Measurements from ENCODE around the gene SELPLG. TPM values are rescaled to one million over a fixed set of nuclear protein-coding genes. Genes with fewer than 3 reads are reported as not detected.

SELPLG gene
- total RNA-seq, 1 experiment from 2014 or later: 0.34 TPM

GRCh38 chr12:108625228-108625627 lies 8.5 kb downstream of the SELPLG start:
- no peaks in the 10 kb centered on the region for H3K9me3 ChIP-seq (ENCODE audit: low read depth, low read length, poor library complexity, severe bottlenecking)
- H3K27me3 ChIP-seq (replicated peaks; ENCODE audit: insufficient read depth, low read depth, low read length, poor library complexity): no peaks in the 10 kb centered on the region
- POLR2A ChIA-PET (ENCODE audit: low non-redundant PET): no interaction called here
- H3K4me3 ChIP-seq (ENCODE audit: low read depth, low read length, poor library complexity, severe bottlenecking): no peak overlapping the region
- no TSS peak for BruUV-seq (replicated peaks)
- H3K27ac ChIP-seq (ENCODE audit: low read depth, low read length, poor library complexity, severe bottlenecking): no peak overlapping the region
- intact Hi-C loops (cut with micrococcal nuclease; ENCODE audit: unreplicated experiment): no loop called here
- no peaks in the 10 kb centered on the region for H3K36me3 ChIP-seq (ENCODE audit: insufficient read depth, low read length, poor library complexity, severe bottlenecking)
- CTCF ChIA-PET: no interaction called here
- no peak for TF ChIP-seq EZH2 (IDR thresholded peaks at IDR 0.05; ENCODE audit: borderline replicate concordance, low read depth, low read length, poor library complexity, severe bottlenecking)
- TF ChIP-seq CTCF (conservative IDR thresholded peaks at IDR 0.05; ENCODE audit: low read depth, low read length): no peak
- H3K4me1 ChIP-seq (ENCODE audit: insufficient read depth, low read length, poor library complexity, severe bottlenecking): no peaks in the 10 kb centered on the region
- no peak for DNase-seq (ENCODE audit: low spot score)

- H3K4me1 ChIP-seq (ENCODE audit: insufficient read depth, low read length, poor library complexity, severe bottlenecking): no peaks in the 10 kb centered on the region
- no TSS peak for BruUV-seq (replicated peaks)
- H3K27ac ChIP-seq (ENCODE audit: low read depth, low read length, poor library complexity, severe bottlenecking): no peak overlapping the region
- intact Hi-C loops (cut with micrococcal nuclease; ENCODE audit: unreplicated experiment): no loop called here
- no peak for DNase-seq (ENCODE audit: low spot score)
- POLR2A ChIA-PET (ENCODE audit: low non-redundant PET): no interaction called here
- H3K9me3 ChIP-seq (ENCODE audit: low read depth, low read length, poor library complexity, severe bottlenecking): no peaks in the 10 kb centered on the region
- H3K4me3 ChIP-seq (ENCODE audit: low read depth, low read length, poor library complexity, severe bottlenecking): no peak overlapping the region
- TF ChIP-seq CTCF (conservative IDR thresholded peaks at IDR 0.05; ENCODE audit: low read depth, low read length) (no peak), EZH2 (IDR thresholded peaks at IDR 0.05; ENCODE audit: borderline replicate concordance, low read depth, low read length, poor library complexity, severe bottlenecking) (no peak)
- no peaks in the 10 kb centered on the region for H3K36me3 ChIP-seq (ENCODE audit: insufficient read depth, low read length, poor library complexity, severe bottlenecking)
- no peaks in the 10 kb centered on the region for H3K27me3 ChIP-seq (replicated peaks; ENCODE audit: insufficient read depth, low read depth, low read length, poor library complexity)
- CTCF ChIA-PET: no interaction called here
Measured at GRCh38 chr12:108623577-108623976, 10.1 kb downstream of the SELPLG start.

- Histone ChIP-seq H3K36me3 (ENCODE audit: insufficient read depth, low read length, poor library complexity, severe bottlenecking) (no peaks in the 10 kb centered on the region), H3K9me3 (ENCODE audit: low read depth, low read length, poor library complexity, severe bottlenecking) (no peaks in the 10 kb centered on the region), H3K4me3 (ENCODE audit: low read depth, low read length, poor library complexity, severe bottlenecking) (no peak overlapping the region), H3K4me1 (ENCODE audit: insufficient read depth, low read length, poor library complexity, severe bottlenecking) (no peaks in the 10 kb centered on the region), H3K27ac (ENCODE audit: low read depth, low read length, poor library complexity, severe bottlenecking) (no peak overlapping the region), H3K27me3 (replicated peaks; ENCODE audit: insufficient read depth, low read depth, low read length, poor library complexity) (no peaks in the 10 kb centered on the region)
- TF ChIP-seq CTCF (conservative IDR thresholded peaks at IDR 0.05; ENCODE audit: low read depth, low read length): no peak
- no peak for TF ChIP-seq EZH2 (IDR thresholded peaks at IDR 0.05; ENCODE audit: borderline replicate concordance, low read depth, low read length, poor library complexity, severe bottlenecking)
- ChIA-PET CTCF (interaction anchor here (1.0 kb wide), 1 partner anchor 181 kb away, joined by 3 read pairs; no protein-coding TSS in a partner anchor), POLR2A (ENCODE audit: low non-redundant PET) (no interaction called here)
- no TSS peak for BruUV-seq (replicated peaks)
- intact Hi-C loops (cut with micrococcal nuclease; ENCODE audit: unreplicated experiment): no loop called here
- no peak for DNase-seq (ENCODE audit: low spot score)
Measured at GRCh38 chr12:108622921-108623514, 10.7 kb downstream of the SELPLG start.

Measured in A673 (cell line).